HUES64 (cell line): Measurements from ENCODE around the gene PEPD.

Experiments
- H3K27ac ChIP-seq: 2 replicates; pipeline ENCODE4 v1.7.0; 2013; ENCODE audit warnings: low read depth, low read length, inconsistent platforms
- H3K27me3 ChIP-seq: 2 replicates; pipeline ENCODE4 v1.6.1; 2013; ENCODE audit warnings: mild to moderate bottlenecking, low read length; ENCODE audit not compliant: insufficient read depth
- H3K36me3 ChIP-seq: 2 replicates; pipeline ENCODE4 v1.6.1; 2013; ENCODE audit warnings: mild to moderate bottlenecking, low read length; ENCODE audit not compliant: insufficient read depth
- H3K4me1 ChIP-seq: 2 replicates; pipeline ENCODE4 v1.6.1; 2013; ENCODE audit warnings: mild to moderate bottlenecking, low read length, moderate library complexity; ENCODE audit not compliant: insufficient read depth
- H3K4me3 ChIP-seq: 2 replicates; pipeline ENCODE4 v1.5.1; 2013; ENCODE audit warnings: mild to moderate bottlenecking, low read length, moderate library complexity
- H3K9ac ChIP-seq: 2 replicates; pipeline ENCODE4 v1.6.1; 2013; ENCODE audit warnings: mild to moderate bottlenecking, low read depth, low read length
- H3K9me3 ChIP-seq: 2 replicates; pipeline ENCODE4 v1.6.1; 2013; ENCODE audit warnings: low read depth, low read length; ENCODE audit not compliant: insufficient read depth
- WGBS: fragments of 150-250, 120-280 bp; methylation state at CpG from one replicate; pipeline ENCODE4 v1.1.7; 2013; ENCODE audit warnings: missing lambda C conversion rate; 5-methylcytosine and 5-hydroxymethylcytosine counted together

Gene PEPD

GRCh38 chr19:33504058-33504444 is 17.5 kb downstream of the PEPD start:
- no peak overlapping the region for H3K4me3 ChIP-seq
- H3K36me3 ChIP-seq = peaks cover 10% of the 10 kb centered on the region
- H3K27ac ChIP-seq = no peak overlapping the region
- 98% methylated on average over 5 of the region's 5 CpGs for WGBS
- no peak overlapping the region for H3K9ac ChIP-seq
- H3K9me3 ChIP-seq = no peaks in the 10 kb centered on the region
- 0 out of 2 replicates have a peak, but pooled peaks cover 3% of the 10 kb centered on the region for H3K4me1 ChIP-seq
- H3K27me3 ChIP-seq = no peaks in the 10 kb centered on the region

- no peak overlapping the region; the same call in 1 of the 2 replicates for H3K27ac ChIP-seq
- WGBS = 77% methylated on average over 21 of the region's 21 CpGs
- no peak overlapping the region for H3K9ac ChIP-seq
- no peak overlapping the region for H3K4me3 ChIP-seq
- H3K9me3 ChIP-seq = no peaks in the 10 kb centered on the region
- no peaks in the 10 kb centered on the region for H3K27me3 ChIP-seq
- peaks cover 11% of the 10 kb centered on the region for H3K36me3 ChIP-seq
- 0 out of 2 replicates have a peak, but pooled peaks cover 3% of the 10 kb centered on the region for H3K4me1 ChIP-seq
Measured at GRCh38 chr19:33503433-33504057, 18.0 kb downstream of the PEPD start.

- WGBS = 88% methylated on average over 6 of the region's 6 CpGs
- no peak overlapping the region; the same call in 1 of the 2 replicates for H3K27ac ChIP-seq
- H3K4me1 ChIP-seq = 0 out of 2 replicates have a peak, but pooled peaks cover 3% of the 10 kb centered on the region
- no peak overlapping the region for H3K9ac ChIP-seq
- H3K36me3 ChIP-seq = peaks cover 13% of the 10 kb centered on the region
- H3K27me3 ChIP-seq = no peaks in the 10 kb centered on the region
- no peak overlapping the region for H3K4me3 ChIP-seq
- H3K9me3 ChIP-seq = no peaks in the 10 kb centered on the region
Measured at GRCh38 chr19:33503030-33503429, 18.6 kb downstream of the PEPD start.

- Histone ChIP-seq H3K4me3 (no peak overlapping the region), H3K27me3 (no peaks in the 10 kb centered on the region), H3K36me3 (peaks cover 13% of the 10 kb centered on the region), H3K9me3 (no peaks in the 10 kb centered on the region), H3K4me1 (0 out of 2 replicates have a peak, but pooled peaks cover 3% of the 10 kb centered on the region), H3K27ac (no peak overlapping the region), H3K9ac (no peak overlapping the region)
- 91% methylated on average over 4 of the region's 4 CpGs for WGBS
Measured at GRCh38 chr19:33502521-33502920, 19.1 kb downstream of the PEPD start.

- Histone ChIP-seq H3K27ac (no peak overlapping the region), H3K9me3 (no peaks in the 10 kb centered on the region), H3K4me1 (no peaks in the 10 kb centered on the region), H3K9ac (no peak overlapping the region), H3K27me3 (no peaks in the 10 kb centered on the region), H3K4me3 (no peak overlapping the region), H3K36me3 (peaks cover 13% of the 10 kb centered on the region)
- 94% methylated on average over 8 of the region's 8 CpGs for WGBS
Measured at GRCh38 chr19:33501693-33502356, 19.8 kb downstream of the PEPD start.

- H3K4me1 ChIP-seq = no peaks in the 10 kb centered on the region
- no peaks in the 10 kb centered on the region for H3K9me3 ChIP-seq
- WGBS = 94% methylated on average over 8 of the region's 8 CpGs
- no peak overlapping the region for H3K27ac ChIP-seq
- peaks cover 13% of the 10 kb centered on the region for H3K36me3 ChIP-seq
- H3K4me3 ChIP-seq = no peak overlapping the region
- no peak overlapping the region for H3K9ac ChIP-seq
- H3K27me3 ChIP-seq = no peaks in the 10 kb centered on the region
Measured at GRCh38 chr19:33500991-33501390, 20.6 kb downstream of the PEPD start.

- Histone ChIP-seq H3K9ac (no peak overlapping the region), H3K27ac (no peak overlapping the region), H3K36me3 (peaks cover 13% of the 10 kb centered on the region), H3K4me3 (no peak overlapping the region), H3K4me1 (no peaks in the 10 kb centered on the region), H3K9me3 (no peaks in the 10 kb centered on the region), H3K27me3 (no peaks in the 10 kb centered on the region)
- 96% methylated on average over 13 of the region's 13 CpGs for WGBS
Measured at GRCh38 chr19:33500586-33500985, 21.0 kb downstream of the PEPD start.

- H3K9ac ChIP-seq = no peak overlapping the region
- no peak overlapping the region for H3K4me3 ChIP-seq
- no peak overlapping the region for H3K27ac ChIP-seq
- H3K36me3 ChIP-seq = peaks cover 13% of the 10 kb centered on the region
- no peaks in the 10 kb centered on the region for H3K4me1 ChIP-seq
- 95% methylated on average over 13 of the region's 13 CpGs for WGBS
- H3K27me3 ChIP-seq = no peaks in the 10 kb centered on the region
- no peaks in the 10 kb centered on the region for H3K9me3 ChIP-seq
Measured at GRCh38 chr19:33499671-33500506, 21.7 kb downstream of the PEPD start.

- Histone ChIP-seq H3K4me1 (no peaks in the 10 kb centered on the region), H3K4me3 (no peak overlapping the region), H3K27ac (no peak overlapping the region), H3K9ac (no peak overlapping the region), H3K36me3 (peaks cover 13% of the 10 kb centered on the region), H3K27me3 (no peaks in the 10 kb centered on the region), H3K9me3 (no peaks in the 10 kb centered on the region)
- WGBS = 83% methylated on average over 6 of the region's 6 CpGs
Measured at GRCh38 chr19:33499248-33499647, 22.3 kb downstream of the PEPD start.

GRCh38 chr19:33498391-33499000 is 23.1 kb downstream of the PEPD start:
- Histone ChIP-seq H3K9me3 (no peaks in the 10 kb centered on the region), H3K36me3 (peaks cover 13% of the 10 kb centered on the region), H3K27ac (no peak overlapping the region), H3K27me3 (no peaks in the 10 kb centered on the region), H3K4me3 (no peak overlapping the region), H3K4me1 (no peaks in the 10 kb centered on the region), H3K9ac (no peak overlapping the region)
- WGBS = 93% methylated on average over 10 of the region's 10 CpGs

GRCh38 chr19:33497778-33498175 is 23.8 kb downstream of the PEPD start:
- WGBS = 95% methylated on average over 12 of the region's 12 CpGs
- no peaks in the 10 kb centered on the region for H3K9me3 ChIP-seq
- no peak overlapping the region for H3K4me3 ChIP-seq
- no peaks in the 10 kb centered on the region for H3K4me1 ChIP-seq
- H3K27ac ChIP-seq = no peak overlapping the region
- no peak overlapping the region for H3K9ac ChIP-seq
- H3K27me3 ChIP-seq = no peaks in the 10 kb centered on the region
- H3K36me3 ChIP-seq = peaks cover 13% of the 10 kb centered on the region
